H9 (cell line): ENCODE data around the gene MYB. TPM values are rescaled to one million over a fixed set of nuclear protein-coding genes. Genes with fewer than 3 reads are reported as not detected.
A peak's percentile ranks its signal among the peaks of the same experiment; 100 is the strongest.

ENCODE experiments used
- DNase-seq: peaks from one replicate; pipeline ENCODE4 v3.0.0-alpha.2; 2017
- H2AFZ ChIP-seq: one replicate; pipeline ENCODE4 v1.6.1; 2013; ENCODE audit warnings: mild to moderate bottlenecking, low read length, control low read depth, moderate library complexity
- H2AK5ac ChIP-seq: 2 replicates; pipeline ENCODE4 v1.6.1; 2013; ENCODE audit warnings: low read length, control low read depth, mixed read lengths; ENCODE audit not compliant: insufficient read length
- H2BK120ac ChIP-seq: one replicate; pipeline ENCODE4 v1.6.1; 2013; ENCODE audit warnings: low read depth, mild to moderate bottlenecking, low read length, control low read depth, inconsistent platforms; ENCODE audit not compliant: poor library complexity, severe bottlenecking
- H2BK12ac ChIP-seq: 2 replicates; pipeline ENCODE4 v1.6.1; 2013; ENCODE audit warnings: low read length, control low read depth, mixed read lengths, low read depth; ENCODE audit not compliant: insufficient read length
- H2BK15ac ChIP-seq: 2 replicates; pipeline ENCODE4 v1.6.1; 2013; ENCODE audit warnings: low read depth, low read length, control low read depth
- H2BK20ac ChIP-seq: one replicate; pipeline ENCODE4 v1.6.1; 2013; ENCODE audit warnings: low read depth, mild to moderate bottlenecking, low read length, control low read depth, inconsistent platforms; ENCODE audit not compliant: poor library complexity, severe bottlenecking
- H2BK5ac ChIP-seq: 2 replicates; pipeline ENCODE4 v1.6.1; 2013; ENCODE audit warnings: low read length, control low read depth, mixed read lengths; ENCODE audit not compliant: insufficient read length
- H3K14ac ChIP-seq: 2 replicates; pipeline ENCODE4 v1.6.1; 2013; ENCODE audit warnings: low read length, control low read depth; ENCODE audit not compliant: insufficient read depth
- H3K18ac ChIP-seq: 2 replicates; pipeline ENCODE4 v1.6.1; 2013; ENCODE audit warnings: low read depth, mild to moderate bottlenecking, mixed read lengths, low read length, control low read depth; ENCODE audit not compliant: insufficient read length
- H3K23ac ChIP-seq: 2 replicates; pipeline ENCODE4 v1.6.1; 2013; ENCODE audit warnings: low read length, control low read depth, mixed read lengths, low read depth; ENCODE audit not compliant: insufficient read length
- H3K23me2 ChIP-seq: 2 replicates; pipeline ENCODE4 v1.6.1; 2013; ENCODE audit warnings: low read depth, mild to moderate bottlenecking, mixed read lengths, low read length, control low read depth; ENCODE audit not compliant: insufficient read length, poor library complexity, severe bottlenecking
- H3K27ac ChIP-seq: 2 replicates; pipeline ENCODE4 v1.5.1; 2013; ENCODE audit warnings: low read length, control low read depth, mixed read lengths, low read depth; ENCODE audit not compliant: insufficient read length
- H3K27me3 ChIP-seq: 2 replicates; pipeline ENCODE4 v1.6.1; 2013; ENCODE audit warnings: low read length, control low read depth, inconsistent platforms; ENCODE audit not compliant: insufficient read depth
- H3K4ac ChIP-seq: 2 replicates; pipeline ENCODE4 v1.6.1; 2013; ENCODE audit warnings: low read depth, mild to moderate bottlenecking, control low read depth, inconsistent platforms, low read length, moderate library complexity
- H3K4me1 ChIP-seq: 2 replicates; pipeline ENCODE4 v1.6.1; 2013; ENCODE audit warnings: low read length, control low read depth, inconsistent platforms; ENCODE audit not compliant: insufficient read depth
- H3K4me2 ChIP-seq: 2 replicates; pipeline ENCODE4 v1.6.1; 2013; ENCODE audit warnings: low read length, control low read depth, mixed read lengths; ENCODE audit not compliant: insufficient read length, insufficient read depth
- H3K56ac ChIP-seq: 2 replicates; pipeline ENCODE4 v1.6.1; 2013; ENCODE audit warnings: low read depth, mild to moderate bottlenecking, mixed read lengths, low read length, control low read depth; ENCODE audit not compliant: insufficient read length
- H3K79me1 ChIP-seq: 2 replicates; pipeline ENCODE4 v1.6.1; 2013; ENCODE audit warnings: low read depth, mild to moderate bottlenecking, moderate library complexity, low read length, control low read depth, inconsistent platforms; ENCODE audit not compliant: insufficient read depth, poor library complexity, severe bottlenecking
- H3K79me2 ChIP-seq: 2 replicates; pipeline ENCODE4 v1.6.1; 2013; ENCODE audit warnings: low read length, control low read depth, inconsistent platforms; ENCODE audit not compliant: insufficient read depth
- H3K9ac ChIP-seq: 2 replicates; pipeline ENCODE4 v1.6.1; 2013; ENCODE audit warnings: low read length, control low read depth, mixed read lengths; ENCODE audit not compliant: insufficient read length; ENCODE audit errors: extremely low read depth
- H3K9me3 ChIP-seq: one replicate; pipeline ENCODE4 v1.6.1; 2013; ENCODE audit warnings: low read depth, low read length, inconsistent platforms; ENCODE audit not compliant: control insufficient read depth
- H3T11ph ChIP-seq: one replicate; pipeline ENCODE4 v1.6.1; 2013; ENCODE audit warnings: mild to moderate bottlenecking, low read length, control low read depth, inconsistent platforms
- H4K20me1 ChIP-seq: one replicate; pipeline ENCODE4 v1.6.1; 2013; ENCODE audit not compliant: control insufficient read depth, insufficient read length, insufficient read depth
- H4K5ac ChIP-seq: 2 replicates; pipeline ENCODE4 v1.6.1; 2013; ENCODE audit warnings: low read depth, mild to moderate bottlenecking, mixed read lengths, low read length, control low read depth; ENCODE audit not compliant: insufficient read length
- H4K8ac ChIP-seq: replicated peaks from 2 replicates; pipeline ENCODE4 v1.6.1; 2013; ENCODE audit warnings: low read length, control low read depth, mixed read lengths, low read depth; ENCODE audit not compliant: insufficient read length
- H4K91ac ChIP-seq: 2 replicates; pipeline ENCODE4 v1.6.1; 2013; ENCODE audit warnings: low read depth, mild to moderate bottlenecking, moderate library complexity, mixed read lengths, low read length, control low read depth; ENCODE audit not compliant: insufficient read length
- H3K27ac Mint-ChIP-seq, 3 experiments: 2 replicates in 2 of 3; 3 replicates in 1 of 3; pipeline ENCODE4 v1.8.0; 2020 to 2021; ENCODE audit warnings: mixed read lengths in 3 of 3, mild to moderate bottlenecking in 1 of 3, moderate library complexity in 1 of 3
- H3K27me3 Mint-ChIP-seq: 2 replicates; pipeline ENCODE4 v1.8.0; 2021; ENCODE audit warnings: low read depth, mild to moderate bottlenecking, moderate library complexity, mixed read lengths
- H3K36me3 Mint-ChIP-seq, 3 experiments: 2 replicates in 2 of 3; 3 replicates in 1 of 3; pipeline ENCODE4 v1.8.0; 2020 to 2021; ENCODE audit warnings: low read depth in 3 of 3, mixed read lengths in 3 of 3; ENCODE audit not compliant: insufficient read depth in 1 of 3
- H3K4me1 Mint-ChIP-seq, 2 experiments: 2 replicates each; pipeline ENCODE4 v1.8.0; 2020; ENCODE audit warnings: mixed read lengths in 2 of 2
- H3K4me3 Mint-ChIP-seq, 2 experiments: 2 replicates in 1 of 2; 3 replicates in 1 of 2; pipeline ENCODE4 v1.8.0; 2020 to 2021; ENCODE audit warnings: mild to moderate bottlenecking in 2 of 2, mixed read lengths in 2 of 2, moderate library complexity in 1 of 2
- H3K9me3 Mint-ChIP-seq, 2 experiments: 2 replicates in 1 of 2; 3 replicates in 1 of 2; pipeline ENCODE4 v1.8.0; 2020; ENCODE audit warnings: mild to moderate bottlenecking in 2 of 2, mixed read lengths in 2 of 2, moderate library complexity in 1 of 2
- CTCF ChIP-seq: fragments of 200-600 bp; sonication (generic); conservative IDR thresholded peaks from 3 replicates; pipeline ENCODE4 v1.8.0; 2021; ENCODE audit warnings: antibody characterized with exemption, mild to moderate bottlenecking
- whole genome bisulfite sequencing: extraction: QIAGEN DNeasy Blood & Tissue Kit; methylation state at CpG from one replicate; pipeline ENCODE4 v1.1.7; 2013; ENCODE audit warnings: missing lambda C conversion rate, low lambda C conversion rate, mixed read lengths; ENCODE audit not compliant: insufficient read length; ENCODE audit errors: extremely low coverage; 5-methylcytosine and 5-hydroxymethylcytosine counted together
- total RNA-seq: library from RNA; stranded (reverse); gene quantifications from 2 replicates; pipeline ENCODE4 v1.2.1, GENCODE V29; 2021

Gene MYB
- total RNA-seq, 1 experiment from 2014 or later = 5.8 TPM

GRCh38 chr6:135257631-135258405 is 76.7 kb downstream of the MYB start:
- no peaks in the 10 kb centered on the region for H3K27me3 ChIP-seq

More at GRCh38 chr6:135257631-135258405, 76.7 kb downstream of the MYB start:
- Histone ChIP-seq H3K23ac (no peak overlapping the region), H3K14ac (no peak overlapping the region), H2AK5ac (no peak overlapping the region), H4K5ac (no peak overlapping the region), H3K23me2 (no peaks in the 10 kb centered on the region), H4K91ac (no peak overlapping the region), H3K9me3 (no peaks in the 10 kb centered on the region), H3K4ac (no peak overlapping the region), H2AFZ (no peak overlapping the region), H3K18ac (no peak overlapping the region), H2BK20ac (no peak overlapping the region), H4K20me1 (no peaks in the 10 kb centered on the region), H3K4me2 (no peak overlapping the region), H2BK120ac (no peak overlapping the region), H3K4me1 (no peaks in the 10 kb centered on the region), H2BK5ac (no peak overlapping the region), H3T11ph (no peak overlapping the region), H2BK12ac (no peak overlapping the region), H3K79me2 (no peaks in the 10 kb centered on the region), H3K79me1 (no peaks in the 10 kb centered on the region), H3K27ac (no peak overlapping the region), H3K56ac (no peak overlapping the region), H4K8ac (no peak overlapping the region), H2BK15ac (no peak overlapping the region), H3K9ac (no peak overlapping the region)
- peak; percentile 20; the same call in 1 of the 3 replicates for TF ChIP-seq CTCF
- Mint-ChIP-seq H3K4me3 (no peak overlapping the region), H3K4me1 (peaks cover 17 to 20% of the 10 kb centered on the region in 2 experiments), H3K27ac (no peak overlapping the region), H3K27me3 (peaks cover 4% of the 10 kb centered on the region), H3K36me3 (peaks cover 0 to 18% (median 8%) of the 10 kb centered on the region in 3 experiments; a peak in 5 of 7 replicates), H3K9me3 (no peaks in the 10 kb centered on the region)
- WGBS = no CpG with 5 or more reads among the region's 2 CpGs
- no peak for DNase-seq
